ENCODE data around the gene XG. TPM values are rescaled to one million over a fixed set of nuclear protein-coding genes. Genes with fewer than 3 reads are reported as not detected.
"Not testable (repeated sequence)": the region's sequence is repeated elsewhere in the genome, so short reads cannot be mapped to it uniquely, and the experiment has no call there.

The XG gene
- total RNA-seq, 1 donor from 2014 or later, result not detected

GRCh38 chrX:2793752-2794151 lies 41.9 kb downstream of the XG start:
- Mint-ChIP-seq H3K27ac (no peak overlapping the region), H3K27me3 (no peaks in the 10 kb centered on the region), H3K36me3 (ENCODE audit: low read depth) (no peaks in the 10 kb centered on the region), H3K4me3 (no peak overlapping the region), H3K4me1 (no peaks in the 10 kb centered on the region), H3K9me3 (no peaks in the 10 kb centered on the region)
- ChIA-PET CTCF (no interaction called here), POLR2A (no interaction called here)
- no peak for DNase-seq
- intact Hi-C loops (cut with micrococcal nuclease), result no loop called here
- no peak for ATAC-seq (ENCODE audit: low read depth)
- TF ChIP-seq CTCF (IDR thresholded peaks at IDR 0.05), result no peak

- no peaks in the 10 kb centered on the region for H3K4me1 Mint-ChIP-seq
- intact Hi-C loops (cut with micrococcal nuclease), result no loop called here
- ATAC-seq (ENCODE audit: low read depth) (no peak), DNase-seq (no peak)
- H3K4me3 Mint-ChIP-seq, result no peak overlapping the region
- ChIA-PET CTCF (no interaction called here), POLR2A (no interaction called here)
- H3K27ac Mint-ChIP-seq, result no peak overlapping the region
- no peak for TF ChIP-seq CTCF (IDR thresholded peaks at IDR 0.05)
- no peaks in the 10 kb centered on the region for H3K27me3 Mint-ChIP-seq
- H3K36me3 Mint-ChIP-seq (ENCODE audit: low read depth), result no peaks in the 10 kb centered on the region
- H3K9me3 Mint-ChIP-seq, result no peaks in the 10 kb centered on the region
These were observed 42.5 kb downstream of the XG start for GRCh38 chrX:2794336-2794735.

GRCh38 chrX:2796808-2797207 lies 45.0 kb downstream of the XG start:
- POLR2A ChIA-PET; H3K4me3 Mint-ChIP-seq; DNase-seq; H3K27me3 Mint-ChIP-seq; intact Hi-C loops (cut with micrococcal nuclease); H3K4me1 Mint-ChIP-seq; ATAC-seq (ENCODE audit: low read depth); H3K9me3 Mint-ChIP-seq; H3K36me3 Mint-ChIP-seq (ENCODE audit: low read depth); H3K27ac Mint-ChIP-seq; CTCF ChIA-PET: not testable (repeated sequence)

GRCh38 chrX:2799369-2799768 lies 47.5 kb downstream of the XG start:
- ATAC-seq (ENCODE audit: low read depth) (no peak), DNase-seq (no peak)
- H3K36me3 Mint-ChIP-seq (ENCODE audit: low read depth), result no peaks in the 10 kb centered on the region
- ChIA-PET POLR2A (no interaction called here), CTCF (no interaction called here)
- H3K9me3 Mint-ChIP-seq, result no peaks in the 10 kb centered on the region
- H3K4me1 Mint-ChIP-seq, result no peaks in the 10 kb centered on the region
- intact Hi-C loops (cut with micrococcal nuclease), result no loop called here
- no peak overlapping the region for H3K4me3 Mint-ChIP-seq
- H3K27me3 Mint-ChIP-seq, result peaks cover 4% of the 10 kb centered on the region
- TF ChIP-seq CTCF (IDR thresholded peaks at IDR 0.05), result no peak
- H3K27ac Mint-ChIP-seq, result no peak overlapping the region

- H3K4me1 Mint-ChIP-seq; H3K9me3 Mint-ChIP-seq; H3K27ac Mint-ChIP-seq; intact Hi-C loops (cut with micrococcal nuclease); H3K27me3 Mint-ChIP-seq; DNase-seq; H3K36me3 Mint-ChIP-seq (ENCODE audit: low read depth); POLR2A ChIA-PET; ATAC-seq (ENCODE audit: low read depth); H3K4me3 Mint-ChIP-seq; CTCF ChIA-PET: not testable (repeated sequence)
These were observed 48.1 kb downstream of the XG start for GRCh38 chrX:2799980-2800379.

- H3K27ac Mint-ChIP-seq, result no peak overlapping the region
- no peaks in the 10 kb centered on the region for H3K36me3 Mint-ChIP-seq (ENCODE audit: low read depth)
- intact Hi-C loops (cut with micrococcal nuclease), result no loop called here
- CTCF ChIA-PET, result no interaction called here
- peaks cover 4% of the 10 kb centered on the region for H3K27me3 Mint-ChIP-seq
- ATAC-seq (ENCODE audit: low read depth) (no peak), DNase-seq (no peak)
- no peaks in the 10 kb centered on the region for H3K4me1 Mint-ChIP-seq
- no peaks in the 10 kb centered on the region for H3K9me3 Mint-ChIP-seq
- no peak for TF ChIP-seq CTCF (IDR thresholded peaks at IDR 0.05)
- POLR2A ChIA-PET, result no interaction called here
- no peak overlapping the region for H3K4me3 Mint-ChIP-seq
These were observed 49.4 kb downstream of the XG start for GRCh38 chrX:2801223-2801622.

- H3K36me3 Mint-ChIP-seq (ENCODE audit: low read depth); H3K4me3 Mint-ChIP-seq; H3K4me1 Mint-ChIP-seq; H3K9me3 Mint-ChIP-seq; CTCF ChIA-PET; intact Hi-C loops (cut with micrococcal nuclease); DNase-seq; ATAC-seq (ENCODE audit: low read depth); POLR2A ChIA-PET; H3K27me3 Mint-ChIP-seq; H3K27ac Mint-ChIP-seq: not testable (repeated sequence)
These were observed 50.7 kb downstream of the XG start for GRCh38 chrX:2802376-2803090.

GRCh38 chrX:2803486-2803885 lies 51.6 kb downstream of the XG start:
- ATAC-seq (ENCODE audit: low read depth); H3K27me3 Mint-ChIP-seq; H3K9me3 Mint-ChIP-seq; H3K27ac Mint-ChIP-seq; intact Hi-C loops (cut with micrococcal nuclease); H3K36me3 Mint-ChIP-seq (ENCODE audit: low read depth); POLR2A ChIA-PET; H3K4me1 Mint-ChIP-seq; H3K4me3 Mint-ChIP-seq; CTCF ChIA-PET; DNase-seq: not testable (repeated sequence)

- POLR2A ChIA-PET; intact Hi-C loops (cut with micrococcal nuclease); H3K36me3 Mint-ChIP-seq (ENCODE audit: low read depth): not testable (repeated sequence)
These were observed 52.4 kb downstream of the XG start for GRCh38 chrX:2804106-2804843.

More at GRCh38 chrX:2804106-2804843, 52.4 kb downstream of the XG start:
- H3K4me1 Mint-ChIP-seq; ATAC-seq (ENCODE audit: low read depth); H3K4me3 Mint-ChIP-seq; DNase-seq; H3K27ac Mint-ChIP-seq; H3K27me3 Mint-ChIP-seq; H3K9me3 Mint-ChIP-seq; CTCF ChIA-PET: not testable (repeated sequence)

All from activated B cell treated with CpG ODN at 0.5 μM for 24 hours (primary cell).